A673 (cell line): ENCODE data around the gene DDX39B. TPM values are rescaled to one million over a fixed set of nuclear protein-coding genes. Genes with fewer than 3 reads are reported as not detected.
A peak's percentile ranks its signal among the peaks of the same experiment; 100 is the strongest.

Source experiments
- BruUV-seq: library from RNA; stranded (reverse); fragments of 400-500 nt; replicated peaks from 2 replicates; lab custom pipeline; 2021; lab: Mats Ljungman, UMichigan
- CTCF ChIA-PET: fragments of 300-600 bp; sonication (Branson Sonifier 250); formaldehyde crosslinking; loops from one replicate; lab custom pipeline; 2022; ENCODE audit warnings: antibody characterized with exemption; lab: Charles Lee
- POLR2A ChIA-PET: fragments of 300-600 bp; sonication (Branson Sonifier 250); formaldehyde crosslinking; loops from one replicate; lab custom pipeline; 2022; ENCODE audit warnings: antibody characterized with exemption; ENCODE audit not compliant: low non-redundant PET; lab: Charles Lee
- DNase-seq: peaks from one replicate; pipeline ENCODE4 v3.0.0-alpha.2; 2015; ENCODE audit warnings: low spot score
- H3K27ac ChIP-seq: fragments of 200-600 bp; sonication (generic); 2 replicates; pipeline ENCODE4 v1.5.1; 2016; ENCODE audit warnings: mixed run types, low read depth, mild to moderate bottlenecking, mixed read lengths, antibody characterized with exemption, low read length; ENCODE audit not compliant: poor library complexity, severe bottlenecking
- H3K27me3 ChIP-seq: fragments of 200-600 bp; sonication (generic); replicated peaks from 2 replicates; pipeline ENCODE4 v1.6.1; 2017; ENCODE audit warnings: mixed run types, low read depth, mild to moderate bottlenecking, mixed read lengths, antibody characterized with exemption, low read length; ENCODE audit not compliant: insufficient read depth, poor library complexity
- H3K36me3 ChIP-seq: fragments of 200-600 bp; sonication (generic); 2 replicates; pipeline ENCODE4 v1.6.1; 2016; ENCODE audit warnings: mixed run types, mild to moderate bottlenecking, mixed read lengths, antibody characterized with exemption, low read length; ENCODE audit not compliant: insufficient read depth, poor library complexity, severe bottlenecking
- H3K4me1 ChIP-seq: fragments of 200-600 bp; sonication (generic); 2 replicates; pipeline ENCODE4 v1.6.1; 2017; ENCODE audit warnings: mixed run types, mild to moderate bottlenecking, mixed read lengths, antibody characterized with exemption, low read length; ENCODE audit not compliant: insufficient read depth, poor library complexity, severe bottlenecking
- H3K4me3 ChIP-seq: fragments of 200-600 bp; sonication (generic); 2 replicates; pipeline ENCODE4 v1.5.1; 2016; ENCODE audit warnings: low read depth, mixed run types, mild to moderate bottlenecking, mixed read lengths, low read length; ENCODE audit not compliant: poor library complexity, severe bottlenecking
- H3K9me3 ChIP-seq: fragments of 200-600 bp; sonication (generic); 2 replicates; pipeline ENCODE4 v1.6.1; 2016; ENCODE audit warnings: mixed run types, low read depth, mild to moderate bottlenecking, mixed read lengths, antibody characterized with exemption, low read length; ENCODE audit not compliant: poor library complexity, severe bottlenecking
- EZH2 ChIP-seq: fragments of 200-600 bp; sonication (generic); IDR thresholded peaks from 2 replicates; pipeline ENCODE4 v1.6.1; 2017; ENCODE audit warnings: borderline replicate concordance, low read depth, mild to moderate bottlenecking, mixed read lengths, antibody characterized with exemption, low read length; ENCODE audit not compliant: poor library complexity, severe bottlenecking
- intact Hi-C: fragments of 100-400 bp; cut with micrococcal nuclease; formaldehyde crosslinking; loops from one replicate; pipeline ENCODE4 v1.10.0; 2022; ENCODE audit not compliant: unreplicated experiment
- total RNA-seq: library from RNA; stranded (reverse); gene quantifications from 2 replicates; pipeline ENCODE4 v1.2.3, GENCODE V29; 2021
- TF ChIP-seq, protein P1 (sequence below): fragments of 300-800, 200-600 bp; sonication (generic); conservative IDR thresholded peaks from 2 replicates; pipeline ENCODE4 v1.5.1; 2017; ENCODE audit warnings: low read depth, mild to moderate bottlenecking, antibody characterized with exemption, low read length, moderate library complexity, mixed read lengths

The DDX39B gene
- total RNA-seq, 1 experiment from 2014 or later, result 558 TPM

DNA sequence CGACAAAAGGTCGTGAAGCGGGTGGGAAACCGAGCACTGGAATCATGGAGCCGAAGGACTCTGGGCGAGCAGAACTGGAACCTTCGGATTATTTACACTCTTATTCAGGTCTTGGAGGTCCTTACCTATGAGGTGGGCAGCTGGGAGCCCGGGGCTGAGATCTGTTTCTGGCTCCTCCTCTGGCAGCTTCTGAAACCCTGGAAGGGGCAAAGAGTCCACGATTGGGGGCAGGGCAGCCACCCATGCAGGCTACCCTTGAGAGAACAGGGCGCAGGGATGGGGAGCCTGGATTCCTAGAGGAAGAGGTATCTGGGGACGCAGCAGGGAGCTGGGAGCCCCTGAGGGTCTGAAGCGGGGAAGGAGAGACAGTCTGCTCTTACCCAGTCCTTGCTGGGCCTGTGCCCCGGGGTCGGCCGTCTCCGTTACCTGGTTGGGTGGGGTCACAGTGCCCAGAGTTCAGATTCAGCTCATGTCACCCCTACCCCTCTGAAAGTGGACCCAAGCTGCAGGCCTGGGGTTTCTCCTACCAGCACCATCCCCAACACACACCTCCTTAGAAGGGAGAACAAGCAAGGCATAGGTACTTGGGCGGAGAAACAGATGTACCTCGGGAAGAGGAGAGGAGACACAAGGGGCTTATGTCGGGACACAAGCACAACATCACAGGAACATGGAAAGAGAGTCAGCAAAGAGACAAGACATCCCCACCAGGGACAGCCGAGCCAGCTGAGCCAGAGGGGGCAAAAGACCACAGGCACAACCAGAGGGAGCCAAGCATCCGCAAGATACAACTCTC, 39.8 kb upstream of the DDX39B start:
- ChIA-PET CTCF (interaction anchor here (1.0 to 2.6 kb wide), 3 partner anchors 12 to 17 kb away, joined by 3 to 23 read pairs (median 9); partner anchors contain the start of gene NCR3), POLR2A (no interaction called here)
- intact Hi-C loops, result loop anchor here (2.0 kb wide), 1 partner anchor 15 kb away; no protein-coding TSS in a partner anchor
- H3K9me3 ChIP-seq, result no peaks in the 10 kb centered on the region
- peak overlapping the region; percentile 78 for H3K4me3 ChIP-seq
- H3K27ac ChIP-seq, result peak overlapping the region; percentile 56
- no peaks in the 10 kb centered on the region for H3K27me3 ChIP-seq
- peaks cover 4% of the 10 kb centered on the region for H3K4me1 ChIP-seq
- no peaks in the 10 kb centered on the region for H3K36me3 ChIP-seq
- BruUV-seq, result no TSS peak
- no peak for DNase-seq
- TF ChIP-seq EZH2, result no peak
- TF ChIP-seq, protein P1, sequence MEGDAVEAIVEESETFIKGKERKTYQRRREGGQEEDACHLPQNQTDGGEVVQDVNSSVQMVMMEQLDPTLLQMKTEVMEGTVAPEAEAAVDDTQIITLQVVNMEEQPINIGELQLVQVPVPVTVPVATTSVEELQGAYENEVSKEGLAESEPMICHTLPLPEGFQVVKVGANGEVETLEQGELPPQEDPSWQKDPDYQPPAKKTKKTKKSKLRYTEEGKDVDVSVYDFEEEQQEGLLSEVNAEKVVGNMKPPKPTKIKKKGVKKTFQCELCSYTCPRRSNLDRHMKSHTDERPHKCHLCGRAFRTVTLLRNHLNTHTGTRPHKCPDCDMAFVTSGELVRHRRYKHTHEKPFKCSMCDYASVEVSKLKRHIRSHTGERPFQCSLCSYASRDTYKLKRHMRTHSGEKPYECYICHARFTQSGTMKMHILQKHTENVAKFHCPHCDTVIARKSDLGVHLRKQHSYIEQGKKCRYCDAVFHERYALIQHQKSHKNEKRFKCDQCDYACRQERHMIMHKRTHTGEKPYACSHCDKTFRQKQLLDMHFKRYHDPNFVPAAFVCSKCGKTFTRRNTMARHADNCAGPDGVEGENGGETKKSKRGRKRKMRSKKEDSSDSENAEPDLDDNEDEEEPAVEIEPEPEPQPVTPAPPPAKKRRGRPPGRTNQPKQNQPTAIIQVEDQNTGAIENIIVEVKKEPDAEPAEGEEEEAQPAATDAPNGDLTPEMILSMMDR, result no peak

DNA sequence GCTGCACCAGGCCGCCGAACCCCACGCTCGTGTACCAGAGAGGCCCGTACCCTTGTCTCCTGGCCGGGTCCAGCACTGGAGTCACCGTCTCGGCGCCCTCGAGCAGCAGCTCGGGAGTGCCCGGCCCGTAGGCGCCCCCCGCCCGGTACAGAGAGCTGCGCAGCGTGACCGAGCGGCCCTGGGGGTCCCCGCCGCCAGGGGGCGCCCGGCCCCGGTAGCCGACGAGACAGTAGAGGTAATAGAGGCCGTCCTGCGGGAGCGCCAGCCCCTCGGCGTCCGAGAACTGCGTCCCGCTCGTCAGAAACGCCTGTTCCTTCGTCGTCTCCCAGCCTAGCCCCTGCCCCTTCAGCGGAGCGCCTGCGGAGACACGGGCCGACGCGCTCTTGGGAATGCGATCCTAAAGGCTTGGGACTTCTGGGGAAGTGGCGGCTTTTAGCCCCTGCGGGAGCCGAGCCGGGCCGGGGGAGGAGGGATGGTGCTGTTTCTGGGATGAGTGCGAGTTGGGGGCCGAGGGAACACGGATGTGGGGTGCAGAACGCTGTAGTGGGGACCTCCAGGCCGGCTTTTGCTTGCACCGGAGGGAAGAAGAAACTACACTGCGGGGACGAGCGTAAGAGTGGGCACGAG, 39.1 kb upstream of the DDX39B start:
- H3K9me3 ChIP-seq, result no peaks in the 10 kb centered on the region
- intact Hi-C loops, result no loop called here
- peak overlapping the region; percentile 56 for H3K27ac ChIP-seq
- TF ChIP-seq, protein P1, result peak; percentile 95
- TF ChIP-seq EZH2, result no peak
- H3K4me1 ChIP-seq, result no peaks in the 10 kb centered on the region
- ChIA-PET CTCF (interaction anchor here (1.0 to 2.6 kb wide), 3 partner anchors 12 to 18 kb away, joined by 3 to 23 read pairs (median 9); partner anchors contain the start of gene NCR3), POLR2A (no interaction called here)
- no TSS peak for BruUV-seq
- H3K27me3 ChIP-seq, result no peaks in the 10 kb centered on the region
- no peaks in the 10 kb centered on the region for H3K36me3 ChIP-seq
- peak; percentile 86 for DNase-seq
- peak overlapping the region; percentile 78 for H3K4me3 ChIP-seq

DNA sequence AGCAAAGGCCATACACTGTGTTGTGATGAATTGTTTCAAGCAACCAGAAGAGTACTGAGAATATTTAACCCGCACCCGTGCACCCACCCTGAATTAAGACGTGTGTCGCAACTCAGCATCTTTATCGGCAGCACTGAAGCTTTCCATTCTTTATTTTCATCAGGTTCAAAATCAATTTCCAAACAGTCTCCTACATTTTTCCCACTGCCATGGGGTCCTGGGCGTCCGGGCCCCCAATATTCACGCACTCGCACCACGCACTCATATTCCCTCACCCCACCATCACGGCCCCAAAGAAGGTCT, 38.6 kb upstream of the DDX39B start:
- Histone ChIP-seq H3K27me3 (no peaks in the 10 kb centered on the region), H3K4me1 (no peaks in the 10 kb centered on the region), H3K9me3 (no peaks in the 10 kb centered on the region), H3K36me3 (no peaks in the 10 kb centered on the region), H3K4me3 (peak overlapping the region; percentile 78), H3K27ac (no peak overlapping the region)
- DNase-seq, result no peak
- intact Hi-C loops, result no loop called here
- TF ChIP-seq, protein P1, result no peak
- TF ChIP-seq EZH2, result no peak
- ChIA-PET POLR2A (no interaction called here), CTCF (interaction anchor here (1.0 to 2.6 kb wide), 4 partner anchors 13 to 84 kb away, joined by 3 to 23 read pairs (median 6); partner anchors contain the start of gene NCR3)
- BruUV-seq, result no TSS peak
